HG02678 (cell line): ENCODE results near the gene WASF1.
"Not testable (repeated sequence)": the region's sequence is repeated elsewhere in the genome, so short reads cannot be mapped to it uniquely, and the experiment has no call there.

ENCODE experiments used
- ATAC-seq: cut with Tn5 transposase; IDR thresholded peaks from one replicate; pipeline ENCODE4 v1.9.1; 2021; ENCODE audit warnings: mild to moderate bottlenecking, moderate library complexity; ENCODE audit not compliant: unreplicated experiment

WASF1 gene

DNA sequence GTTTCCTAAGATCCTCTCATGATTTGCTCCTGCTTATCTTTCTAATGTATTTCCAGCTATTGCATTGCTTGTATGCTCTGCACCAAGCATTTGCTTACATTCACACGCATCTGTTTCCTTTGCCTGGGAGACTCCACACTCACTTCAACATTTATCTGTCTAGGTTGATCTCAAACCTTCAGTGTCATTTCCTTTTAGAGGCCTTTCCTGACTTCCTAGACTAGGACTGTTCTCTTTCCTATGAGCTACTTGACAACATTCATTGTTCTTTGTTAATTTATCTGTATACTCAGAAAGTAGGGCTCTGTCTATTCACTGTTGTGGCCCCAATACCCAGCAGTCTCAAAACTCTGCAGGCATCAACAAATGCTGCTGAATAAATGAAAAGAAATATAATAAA is 84.4 kb downstream of the WASF1 start:
- no peak for ATAC-seq

DNA sequence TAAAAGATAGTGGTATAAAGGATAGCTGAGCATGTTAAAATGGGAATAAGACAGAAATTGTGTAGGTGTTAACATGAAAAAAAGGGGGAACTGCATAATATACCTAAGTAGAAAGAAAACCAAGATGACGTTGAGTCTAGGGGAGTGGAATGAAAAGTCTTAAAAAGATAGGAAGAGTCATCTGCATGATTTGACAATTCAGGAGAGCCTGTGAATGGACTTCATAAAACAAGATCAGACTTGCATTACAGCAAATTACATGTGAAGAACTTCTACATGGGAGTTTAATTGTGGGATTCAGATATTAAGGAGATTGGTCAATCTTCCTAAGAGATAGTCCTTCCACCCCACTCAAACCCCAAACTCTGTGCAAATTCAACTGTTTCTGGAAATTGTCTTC is 85.5 kb downstream of the WASF1 start:
- ATAC-seq, result no peak

DNA sequence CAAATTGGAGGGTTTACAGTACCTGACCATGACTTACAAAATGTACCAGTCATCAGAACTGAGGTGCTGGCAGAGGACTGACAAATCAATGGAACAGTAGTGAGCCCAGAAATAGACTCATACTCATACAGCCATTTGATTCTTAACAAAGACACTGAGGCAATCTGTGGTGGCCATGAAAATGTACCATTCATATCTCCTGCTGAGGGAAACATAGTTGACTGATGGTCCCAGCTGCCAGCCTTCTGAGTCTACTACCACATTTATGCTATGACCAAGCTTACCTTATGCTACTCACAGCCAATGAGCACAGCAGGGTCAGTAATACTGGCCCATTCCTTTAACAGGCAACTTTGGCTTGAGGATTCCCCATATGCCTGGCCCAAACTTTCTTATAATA is 88.6 kb downstream of the WASF1 start:
- ATAC-seq, result no peak

DNA sequence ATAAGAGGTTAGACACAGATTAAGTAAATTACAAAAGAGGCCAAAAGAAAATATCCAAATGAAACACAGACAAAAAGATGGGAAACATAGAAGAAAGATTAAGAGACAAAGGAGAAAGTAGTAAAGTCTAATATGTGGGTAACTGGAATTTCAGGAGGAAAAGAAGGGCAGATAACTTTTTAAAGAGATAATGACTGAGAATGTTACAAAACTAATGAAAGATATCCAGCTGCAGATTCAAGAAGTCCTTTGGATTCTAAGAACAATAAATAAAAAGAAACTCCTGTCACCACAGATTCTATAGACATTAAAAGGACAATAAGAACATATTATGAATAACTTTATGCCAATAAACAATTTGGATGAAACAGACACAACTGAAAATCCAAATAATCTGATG is 90.1 kb downstream of the WASF1 start:
- no peak for ATAC-seq

DNA sequence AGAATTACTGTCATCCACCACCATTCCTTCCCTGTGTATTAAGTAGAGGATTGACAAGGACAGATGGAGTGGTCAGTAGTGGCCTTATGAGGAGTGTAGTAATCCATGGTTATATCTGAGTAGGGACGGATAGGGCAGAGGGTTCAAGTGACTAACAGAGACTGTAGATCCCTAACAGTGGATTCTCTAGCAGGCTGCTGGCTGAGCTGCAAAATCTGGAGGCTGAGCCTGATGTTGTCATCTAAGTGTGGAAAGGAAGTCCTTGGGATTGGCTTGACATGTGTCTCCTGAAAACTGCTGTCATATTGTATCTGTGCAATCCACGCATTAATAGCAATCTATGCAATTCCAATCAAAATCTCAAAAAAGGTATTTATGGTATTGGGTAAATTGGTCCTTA is 94.2 kb downstream of the WASF1 start:
- ATAC-seq, result no peak

DNA sequence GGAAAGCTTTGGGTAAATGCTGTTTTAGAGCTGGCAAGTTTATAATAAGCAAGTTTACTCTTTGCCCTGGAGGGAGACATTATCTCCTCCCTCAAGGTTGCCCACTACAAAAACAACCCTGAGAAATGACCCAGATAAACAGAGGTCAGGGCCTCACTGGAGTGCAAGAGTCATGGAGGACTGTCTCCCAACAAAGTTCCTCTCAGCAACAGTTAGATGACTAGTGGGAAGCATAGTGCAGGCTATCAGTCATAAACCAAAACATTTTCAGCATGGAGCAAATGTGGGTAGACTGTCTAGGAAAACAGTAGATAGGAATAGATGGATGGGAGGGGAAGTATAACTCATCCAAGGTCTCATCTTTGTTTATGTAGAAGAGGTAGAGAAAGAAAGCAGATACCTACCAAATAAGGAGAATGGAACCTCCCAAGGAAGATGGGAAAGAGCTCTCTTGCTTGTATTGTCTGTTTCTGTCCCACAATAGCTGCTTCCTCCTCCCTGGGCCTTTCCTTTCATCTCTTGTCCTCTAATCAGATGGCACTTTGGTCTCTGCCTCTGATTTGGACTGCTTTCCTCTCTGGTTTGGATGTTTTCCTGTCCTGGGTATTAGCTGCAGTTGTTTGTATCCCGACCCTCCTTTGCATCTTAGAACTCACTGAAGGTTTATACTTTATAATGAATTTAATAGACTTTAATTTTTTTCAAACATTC is 95.4 kb downstream of the WASF1 start:
- no peak for ATAC-seq

DNA sequence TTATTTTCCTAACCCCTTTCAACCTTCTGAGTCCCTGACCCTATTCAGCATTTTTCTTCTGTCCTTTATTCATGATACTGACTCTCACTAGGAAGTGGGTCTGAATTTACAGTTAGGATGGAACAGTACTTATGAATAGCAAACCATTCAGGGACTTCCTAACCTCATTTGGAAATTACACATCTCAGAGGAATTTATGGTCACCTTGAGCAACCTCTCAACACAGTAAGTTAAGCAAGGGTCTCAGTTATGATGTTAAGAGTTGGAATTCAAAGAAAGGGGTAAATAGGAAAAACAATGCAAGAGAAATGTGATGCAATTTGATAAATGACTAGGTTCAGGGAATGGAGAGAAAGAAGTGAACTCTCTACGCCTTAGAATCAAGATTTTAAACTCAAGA is 104.1 kb downstream of the WASF1 start:
- ATAC-seq, result no peak

DNA sequence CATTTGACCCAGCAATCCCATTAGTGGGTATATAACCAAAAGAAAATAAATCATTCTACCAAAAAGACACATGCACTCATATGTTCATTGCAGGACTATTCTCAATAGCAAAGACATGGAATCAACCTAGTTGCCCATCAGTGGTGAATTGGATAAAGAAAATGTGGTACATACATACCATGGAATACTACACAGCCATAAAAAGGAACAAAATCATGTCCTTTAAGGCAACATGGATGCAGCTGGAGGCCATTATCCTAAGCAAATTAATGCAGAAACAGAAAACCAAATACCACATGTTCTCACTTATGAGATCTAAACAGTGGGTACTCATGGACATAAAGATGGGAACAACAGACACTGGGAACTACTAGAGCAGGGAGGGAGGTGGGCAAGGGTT is 106.0 kb downstream of the WASF1 start:
- not testable (repeated sequence) for ATAC-seq

DNA sequence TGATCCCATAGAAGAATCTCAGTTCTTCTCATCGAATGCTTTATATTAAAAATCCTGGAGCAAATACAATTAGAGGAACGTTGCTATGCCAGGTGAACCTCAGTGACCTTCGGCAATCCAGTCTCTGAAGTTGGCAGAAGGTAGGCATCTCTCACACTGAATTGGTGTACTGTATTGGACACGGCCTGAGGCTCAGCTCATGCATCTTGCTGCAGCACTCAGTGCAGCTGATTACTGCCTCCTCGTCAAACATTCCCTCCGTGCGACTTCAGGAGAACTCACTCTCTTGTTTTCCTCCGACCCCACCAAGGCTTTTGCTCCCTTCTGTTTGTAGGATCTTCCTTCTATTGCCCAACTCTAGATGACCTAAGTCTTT is 110.9 kb downstream of the WASF1 start:
- ATAC-seq, result no peak

DNA sequence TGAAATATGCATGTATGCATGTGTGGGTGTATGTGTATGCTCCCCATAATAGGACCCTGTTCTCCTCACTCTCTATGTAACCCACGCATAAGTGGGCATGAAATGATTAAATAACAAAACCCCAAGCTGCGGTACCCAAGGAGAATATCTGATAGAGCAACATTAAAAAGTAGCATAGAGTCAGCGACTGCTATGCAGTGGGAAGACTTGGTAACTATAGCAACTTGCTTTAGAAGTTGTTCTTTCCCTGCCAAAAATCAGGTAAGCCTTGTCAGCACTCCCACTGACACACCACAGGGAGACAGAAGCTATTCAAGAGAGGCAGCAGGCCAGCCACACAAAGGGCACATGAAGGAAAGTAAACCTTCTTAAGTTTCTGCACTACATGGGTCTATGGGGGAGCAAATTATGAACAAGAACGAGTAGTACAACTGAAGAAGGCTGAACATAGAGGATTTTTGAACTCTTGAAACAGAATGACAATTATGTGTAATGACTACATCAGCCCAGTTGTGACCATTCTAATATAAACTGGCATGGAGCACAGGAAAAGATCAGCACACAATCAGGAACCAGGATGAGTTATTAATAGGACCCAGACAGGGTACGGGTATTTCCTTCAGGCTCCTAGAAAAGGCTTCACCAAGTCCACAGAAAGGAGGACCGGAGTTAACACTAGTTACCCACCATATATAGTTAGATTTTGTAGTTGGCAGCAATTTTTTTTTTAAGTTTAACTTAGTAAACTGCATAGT is 111.5 kb downstream of the WASF1 start:
- no peak for ATAC-seq

DNA sequence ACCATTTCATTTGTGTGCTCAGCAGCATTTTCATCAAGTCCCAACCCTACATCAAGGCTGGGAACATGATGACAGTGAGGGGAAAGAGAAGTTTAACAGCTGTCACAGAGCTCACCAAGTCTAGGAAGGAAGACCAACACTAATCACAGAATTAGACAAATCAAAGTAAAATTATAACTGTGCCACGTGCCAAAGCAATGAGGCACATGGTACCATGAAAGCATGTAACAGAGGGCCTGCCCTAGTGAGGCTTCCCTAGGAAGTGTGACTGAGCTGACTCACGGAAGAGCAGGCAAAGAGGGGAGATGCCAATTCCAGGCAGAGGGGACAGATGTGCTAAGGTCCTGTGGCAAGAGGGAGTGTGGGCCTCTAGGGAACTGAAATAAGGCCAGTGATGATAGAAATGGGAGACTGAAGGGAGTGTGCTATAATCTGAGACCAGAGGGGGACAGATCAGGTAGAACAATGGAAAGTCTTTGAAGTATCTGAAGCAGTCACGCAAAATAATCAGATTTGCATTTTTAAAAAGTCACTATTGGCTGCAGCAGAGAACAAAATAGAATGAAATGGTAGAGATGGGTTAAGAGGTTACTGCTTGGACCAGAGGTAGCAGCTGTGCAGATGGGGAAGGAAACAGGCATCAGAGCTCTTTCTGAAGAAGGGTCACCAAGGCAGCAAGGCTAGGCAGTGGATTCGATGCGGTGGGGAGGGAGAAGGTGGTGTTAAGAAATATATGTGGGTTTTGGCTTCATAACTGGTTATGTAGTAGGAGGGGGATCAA is 114.5 kb downstream of the WASF1 start:
- no peak for ATAC-seq

DNA sequence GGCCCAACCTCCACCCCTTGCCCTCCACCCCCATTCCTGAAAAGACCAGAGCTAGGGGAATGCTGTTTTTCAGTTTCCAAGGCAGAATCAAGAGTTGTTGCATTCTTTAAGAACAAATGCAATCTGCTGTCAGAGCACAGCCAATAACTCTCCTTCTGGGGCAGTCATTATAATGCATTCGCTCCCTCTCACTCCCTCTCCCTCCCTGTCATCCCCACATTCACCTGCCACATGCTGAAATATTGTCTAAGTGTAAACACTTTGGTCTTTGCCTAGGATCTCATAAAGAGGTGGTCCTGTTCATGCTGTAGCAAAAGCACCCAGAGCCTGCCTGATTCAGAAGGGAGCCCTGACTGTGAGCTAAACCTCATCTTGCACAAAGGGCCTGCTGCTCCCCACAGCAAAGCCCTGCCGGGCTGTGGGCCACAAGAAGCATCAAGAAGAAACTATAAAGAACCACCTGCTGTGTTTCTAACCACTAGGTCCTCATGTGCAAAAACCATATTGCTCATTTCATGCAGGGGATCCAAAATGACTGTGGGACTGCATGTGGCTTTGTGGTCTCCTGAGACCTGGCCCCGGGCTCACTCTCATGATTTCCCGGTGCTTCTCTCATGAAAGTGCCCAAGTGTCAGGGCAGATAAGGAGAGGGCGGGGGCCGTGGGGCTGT is 115.7 kb downstream of the WASF1 start:
- no peak for ATAC-seq

DNA sequence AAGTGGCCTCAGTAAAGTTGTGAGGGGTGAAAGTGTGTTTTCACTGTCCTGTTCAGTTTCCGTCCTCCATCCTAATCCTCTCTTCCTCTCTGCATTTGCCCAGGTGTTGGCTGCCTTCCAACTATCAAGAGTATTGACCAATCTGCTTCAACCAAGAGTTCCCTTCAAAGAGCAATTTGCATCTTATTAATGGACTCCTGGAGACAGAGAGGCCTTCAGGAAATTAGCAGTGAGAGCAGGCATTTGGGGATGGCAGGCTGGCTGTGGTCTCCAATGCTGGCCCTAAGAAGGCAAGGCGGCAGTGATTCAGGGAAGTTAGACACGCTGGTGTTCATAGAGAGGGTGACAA is 124.1 kb downstream of the WASF1 start:
- ATAC-seq, result no peak

DNA sequence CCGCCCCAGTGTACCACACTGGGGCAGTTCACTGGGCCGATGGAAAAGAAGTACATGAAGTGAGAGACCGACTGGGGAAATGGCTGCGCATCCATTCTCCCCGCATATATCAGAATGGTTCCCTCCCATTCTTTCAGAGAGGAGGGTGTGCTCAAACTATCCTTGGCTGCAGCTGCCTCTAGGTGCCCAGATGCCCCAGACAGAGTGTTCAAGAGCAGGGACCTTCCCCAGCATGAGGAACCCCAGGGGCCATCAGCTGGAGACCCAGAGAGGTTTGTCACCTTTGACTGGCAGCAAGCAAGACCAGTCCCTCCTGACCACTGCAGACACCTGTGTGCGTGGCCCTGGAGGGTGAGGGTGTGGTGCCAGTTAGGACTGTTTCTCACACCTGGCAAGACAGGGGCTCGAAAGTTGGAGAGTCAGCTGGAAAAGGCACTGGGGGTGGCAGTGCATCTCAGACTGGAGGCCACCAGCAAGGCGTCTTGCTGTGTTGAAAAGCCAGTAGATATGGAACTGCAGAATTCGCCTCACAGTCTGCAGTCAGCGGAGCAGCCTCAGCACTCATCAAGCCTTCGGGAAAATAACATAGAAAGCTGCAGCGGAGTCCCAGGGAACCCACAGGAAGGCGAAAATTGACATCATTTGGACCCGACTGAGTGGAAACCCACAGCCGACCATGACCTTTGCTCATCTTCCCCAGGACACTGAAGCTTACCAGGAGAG is 124.6 kb downstream of the WASF1 start:
- no peak for ATAC-seq

DNA sequence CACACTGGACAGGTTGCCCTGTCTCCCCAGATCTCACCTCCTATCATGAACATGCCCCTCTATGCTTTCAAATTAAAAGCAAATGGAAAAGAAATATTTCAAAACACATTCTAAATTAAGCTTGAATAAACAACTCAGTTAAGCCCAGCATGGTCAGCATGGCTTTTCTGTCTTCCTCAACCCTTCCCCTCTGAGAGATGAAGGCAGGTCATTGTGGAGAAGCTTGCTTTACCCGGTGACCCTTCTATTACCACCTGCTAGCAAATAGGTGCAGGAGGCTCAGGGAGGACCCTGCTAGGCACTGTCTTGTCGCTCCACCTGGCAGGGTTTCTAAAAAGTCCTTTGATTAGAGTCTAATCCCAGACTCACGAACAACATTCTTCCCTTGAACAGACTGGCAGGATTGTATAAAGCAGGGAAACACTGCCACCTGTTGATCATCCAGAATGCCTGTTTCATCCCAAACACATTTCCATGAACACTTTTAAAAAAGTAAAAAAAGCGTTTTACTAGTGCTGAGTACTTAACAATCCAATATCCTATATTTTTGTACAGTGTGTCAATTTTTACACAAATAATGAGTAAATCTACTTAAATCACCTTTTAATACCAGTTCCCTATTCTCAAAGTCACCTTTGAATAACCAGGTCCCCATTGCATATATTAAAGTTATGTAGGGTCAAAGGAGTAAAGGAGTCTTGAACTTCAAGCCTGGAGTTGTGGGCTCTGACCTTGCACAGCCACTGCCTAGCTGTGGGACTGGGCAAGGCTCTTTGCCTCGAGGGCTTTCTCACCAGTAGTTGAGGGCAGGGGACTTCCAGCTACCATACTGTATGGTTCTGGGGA is 125.9 kb downstream of the WASF1 start:
- ATAC-seq, result no peak

DNA sequence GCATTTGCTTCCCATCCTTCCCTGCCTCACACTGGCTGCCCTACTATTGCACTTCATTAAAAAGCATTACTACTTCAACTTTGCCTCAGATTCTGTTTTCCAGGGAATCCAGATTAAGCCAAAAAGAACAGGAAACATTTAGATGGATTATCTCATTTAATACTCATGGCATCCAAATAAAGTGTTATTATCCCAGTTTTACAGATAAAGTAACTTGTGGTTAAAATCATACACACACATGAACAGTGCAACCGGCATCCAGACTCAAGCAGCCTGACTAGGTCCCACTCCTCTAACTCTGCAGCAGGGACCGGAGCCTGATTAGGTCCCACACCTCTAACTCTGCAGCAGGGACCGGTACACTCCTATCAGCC is 129.0 kb downstream of the WASF1 start:
- no peak for ATAC-seq
